GM18502 (cell line): ENCODE measurements around the gene PTTG1IP2.
"Not testable (repeated sequence)": the region's sequence is repeated elsewhere in the genome, so short reads cannot be mapped to it uniquely, and the experiment has no call there.

Experiments
- ATAC-seq: cut with Tn5 transposase; IDR thresholded peaks from one replicate; pipeline ENCODE4 v1.9.1; 2021; ENCODE audit warnings: mild to moderate bottlenecking; ENCODE audit not compliant: unreplicated experiment, poor library complexity

Gene PTTG1IP2

GRCh38 chr7:90469554-90469953 lies at the start of gene PTTG1IP2:
Gene PTTG1IP2 (plus strand): TSS chr7:90469639. CDS start chr7:90469787, 148 bp downstream.
- no peak for ATAC-seq

- ATAC-seq, result no peak
These were observed 47.8 kb upstream of the PTTG1IP2 start for GRCh38 chr7:90421651-90422050.

DNA sequence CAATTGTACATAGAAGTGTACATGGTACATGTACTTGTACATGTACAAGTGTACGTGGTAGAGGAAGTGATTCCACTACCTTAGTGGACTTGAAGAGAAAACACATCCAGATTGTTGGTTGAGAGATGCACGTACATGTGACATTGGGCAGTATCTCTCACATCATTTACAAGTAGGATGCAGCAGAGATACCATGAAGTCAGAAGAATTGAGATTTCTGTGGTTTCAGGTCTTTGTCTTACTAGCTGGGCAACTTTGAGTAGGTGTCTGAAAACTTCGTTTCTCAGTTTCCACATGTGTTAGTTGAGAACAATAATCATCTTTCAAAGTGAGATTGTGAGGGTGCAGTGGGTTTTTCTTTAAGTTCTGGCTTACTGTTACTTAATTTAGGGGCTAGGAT lies 44.7 kb upstream of the PTTG1IP2 start:
- ATAC-seq, result peak; percentile 92

DNA sequence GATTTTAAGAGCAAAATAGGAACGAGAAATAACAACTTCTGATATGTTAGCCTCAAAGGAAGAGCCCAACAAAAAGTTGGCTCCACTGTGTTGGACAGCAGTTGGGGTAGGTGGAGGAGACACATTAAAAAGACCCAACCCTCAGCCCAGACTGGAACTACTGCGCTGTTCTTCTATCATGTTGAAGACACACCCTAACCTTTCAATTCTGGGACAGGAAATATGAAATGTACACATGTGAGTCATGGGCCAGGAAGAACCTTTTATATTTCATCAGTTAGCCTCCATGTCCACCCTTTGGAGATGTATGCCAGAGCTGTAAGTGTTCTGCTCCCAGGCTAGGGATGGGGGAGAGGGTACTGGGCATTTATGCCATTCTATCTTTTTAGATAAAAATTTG lies 44.1 kb upstream of the PTTG1IP2 start:
- ATAC-seq, result no peak

DNA sequence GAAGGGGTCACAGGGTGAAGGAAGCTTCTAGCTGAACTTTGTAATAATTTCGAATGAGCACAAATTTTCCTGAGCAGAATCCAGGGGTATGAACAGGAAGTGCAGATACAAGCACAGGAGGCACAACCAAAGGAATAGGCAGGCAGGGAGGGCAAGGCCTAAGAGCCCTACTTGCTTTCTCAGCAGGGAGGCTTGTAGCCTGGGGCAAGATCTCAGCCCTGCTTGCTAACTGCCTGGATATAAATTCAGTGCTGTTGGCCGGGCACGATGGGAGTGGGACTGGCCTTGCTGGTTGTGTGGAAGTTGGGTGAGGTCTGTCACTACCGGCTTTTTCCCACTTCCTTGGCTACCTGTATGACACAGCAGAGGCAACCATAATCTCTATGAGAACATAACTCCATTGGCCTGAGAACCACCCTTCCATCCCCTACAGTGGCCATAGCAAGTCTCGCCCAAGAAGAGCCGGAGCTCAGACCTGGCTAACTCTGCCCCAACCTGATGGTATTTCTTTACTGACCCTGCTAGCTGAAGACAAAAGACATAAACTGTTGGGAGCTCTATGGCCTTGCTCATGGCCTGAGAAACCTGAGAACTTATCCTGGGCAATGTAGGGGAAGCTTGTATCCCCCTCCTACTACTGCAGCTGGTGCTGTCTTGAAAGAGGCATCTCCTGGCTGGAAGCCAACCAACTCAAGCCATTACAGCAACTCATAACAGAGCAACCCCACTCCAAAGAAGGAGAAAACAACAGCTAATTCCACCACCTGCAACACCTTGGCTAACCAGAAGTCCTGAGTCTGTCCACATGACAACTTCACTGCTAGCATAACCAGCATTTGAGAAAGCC lies 38.6 kb upstream of the PTTG1IP2 start:
- ATAC-seq, result no peak

- no peak for ATAC-seq
These were observed 36.7 kb upstream of the PTTG1IP2 start for GRCh38 chr7:90432752-90433151.

GRCh38 chr7:90433221-90433620 lies 36.2 kb upstream of the PTTG1IP2 start:
- no peak for ATAC-seq

DNA sequence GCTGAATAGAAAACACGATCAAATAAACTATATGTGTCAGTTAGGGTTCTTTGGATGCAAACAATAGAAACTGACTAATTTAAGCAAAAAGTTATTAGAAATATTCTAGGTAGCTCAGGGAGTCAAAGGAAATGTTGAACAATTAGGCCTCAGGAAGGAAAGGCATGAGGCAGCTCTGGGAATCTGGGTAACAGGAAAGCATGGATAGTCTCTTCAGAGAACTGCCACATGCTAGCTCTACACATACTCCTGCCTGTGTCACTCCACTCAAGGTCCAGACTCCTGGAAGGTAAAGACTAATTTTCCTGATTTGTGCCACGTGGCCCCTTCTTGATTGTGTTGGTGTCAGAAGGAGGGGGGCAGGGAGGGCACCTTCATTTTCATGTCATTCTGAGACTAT lies 23.8 kb upstream of the PTTG1IP2 start:
- no peak for ATAC-seq

- no peak for ATAC-seq
These were observed 23.1 kb upstream of the PTTG1IP2 start for GRCh38 chr7:90446137-90446899.

DNA sequence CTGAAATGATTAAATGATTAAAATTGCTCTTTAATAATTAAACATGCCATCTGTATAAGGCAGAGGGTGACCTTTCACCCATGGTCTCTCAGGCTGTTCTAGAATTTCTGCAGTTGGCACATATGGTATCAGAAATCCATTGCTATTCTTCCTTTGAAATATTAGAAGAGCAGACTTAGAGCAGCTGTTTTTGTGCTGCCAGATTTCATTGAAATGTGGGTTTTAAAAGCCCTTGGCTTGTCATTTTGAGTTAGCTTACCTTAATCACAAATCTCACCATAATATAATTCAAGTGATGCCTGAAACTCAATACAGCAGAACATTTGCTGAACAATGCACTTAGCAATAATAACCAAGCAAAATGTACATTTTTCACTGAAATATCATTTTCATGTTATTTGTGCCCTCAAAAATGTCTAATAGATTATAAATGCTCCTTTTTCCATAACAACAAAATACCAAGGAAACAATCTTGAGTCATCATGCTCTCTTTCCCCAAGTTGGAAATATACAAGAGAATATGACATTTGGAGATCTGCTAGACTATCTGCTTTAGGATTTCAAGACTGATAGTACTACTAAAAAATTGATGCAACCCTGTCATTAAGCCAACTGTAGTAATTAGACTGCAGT lies 16.1 kb upstream of the PTTG1IP2 start:
- ATAC-seq, result no peak

DNA sequence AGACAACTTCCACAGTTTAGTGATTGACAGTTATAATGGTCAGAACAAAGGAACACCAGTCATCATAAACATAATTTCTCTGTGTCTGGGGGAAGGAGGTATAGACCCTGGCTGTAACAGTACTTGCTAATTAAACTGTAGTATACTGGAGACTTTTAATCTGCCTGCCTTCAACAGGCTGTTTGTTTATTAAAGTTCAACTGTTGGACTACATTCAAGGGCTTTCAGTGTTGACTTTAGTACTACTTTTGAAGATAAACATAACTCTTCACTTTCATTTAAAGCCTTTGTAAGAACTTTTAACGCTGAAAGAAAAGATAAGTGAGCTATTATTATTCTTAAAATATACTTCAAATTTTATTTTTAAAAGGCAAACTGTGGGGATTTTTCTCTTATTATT lies 15.5 kb upstream of the PTTG1IP2 start:
- no peak for ATAC-seq

GRCh38 chr7:90455163-90456030 lies 14.0 kb upstream of the PTTG1IP2 start:
- peak; percentile 95 for ATAC-seq

DNA sequence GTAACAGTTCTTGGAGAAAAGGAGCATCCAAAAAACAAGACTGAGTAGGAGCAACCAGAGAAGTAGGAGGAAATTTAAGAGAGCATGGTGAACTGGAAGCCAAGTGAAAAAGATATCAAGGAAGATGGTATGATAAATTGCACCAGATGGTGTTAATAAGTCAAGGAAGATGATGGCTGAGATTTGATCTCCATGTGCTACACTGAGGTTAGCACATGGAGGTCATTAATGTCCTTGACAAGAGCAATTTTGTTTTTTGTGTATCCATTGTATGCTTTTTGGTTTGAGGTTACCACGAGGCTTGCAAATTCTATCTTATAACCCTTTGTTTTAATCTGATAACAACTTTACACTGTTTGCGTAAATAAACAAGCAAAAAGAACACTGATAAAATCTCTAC lies 11.3 kb upstream of the PTTG1IP2 start:
- ATAC-seq, result no peak

DNA sequence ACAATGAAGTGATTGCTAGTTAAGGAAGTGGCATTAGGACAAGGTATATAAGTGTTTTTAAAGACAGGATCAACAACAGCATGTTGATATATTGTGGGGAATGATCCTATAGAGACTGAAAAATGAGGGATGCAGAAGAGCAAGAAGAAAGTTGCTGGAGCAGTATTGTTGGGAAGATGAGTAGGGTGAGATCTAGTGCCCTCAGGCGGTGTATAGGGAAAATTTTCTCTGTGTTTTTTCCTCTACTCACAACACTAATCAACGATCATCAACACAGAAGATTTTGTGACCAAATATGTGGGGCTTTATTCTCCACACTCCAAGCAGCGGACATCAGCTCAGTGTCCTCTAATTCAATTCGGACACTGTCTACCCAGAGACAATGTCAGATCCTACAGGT lies 9.6 kb upstream of the PTTG1IP2 start:
- ATAC-seq, result no peak

DNA sequence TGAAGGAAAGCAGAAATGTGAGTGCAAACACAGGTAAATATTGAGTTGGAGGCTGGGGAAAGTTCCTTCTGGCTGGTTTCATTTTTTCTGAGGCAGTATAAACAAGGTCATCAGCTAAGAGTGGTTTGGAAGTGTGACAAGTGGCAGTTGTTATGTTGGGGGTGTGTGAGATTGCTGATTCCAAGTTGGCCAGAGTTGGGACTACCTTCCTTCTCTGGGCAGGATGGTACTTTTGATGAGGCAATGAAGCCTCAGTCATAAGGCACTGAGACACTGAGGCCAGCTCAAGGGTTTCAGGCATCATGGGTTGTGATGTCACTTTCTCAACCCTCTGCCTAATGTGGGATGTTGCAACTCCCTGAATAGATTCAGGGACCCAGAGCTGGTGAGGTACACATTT lies 8.2 kb upstream of the PTTG1IP2 start:
- no peak for ATAC-seq

DNA sequence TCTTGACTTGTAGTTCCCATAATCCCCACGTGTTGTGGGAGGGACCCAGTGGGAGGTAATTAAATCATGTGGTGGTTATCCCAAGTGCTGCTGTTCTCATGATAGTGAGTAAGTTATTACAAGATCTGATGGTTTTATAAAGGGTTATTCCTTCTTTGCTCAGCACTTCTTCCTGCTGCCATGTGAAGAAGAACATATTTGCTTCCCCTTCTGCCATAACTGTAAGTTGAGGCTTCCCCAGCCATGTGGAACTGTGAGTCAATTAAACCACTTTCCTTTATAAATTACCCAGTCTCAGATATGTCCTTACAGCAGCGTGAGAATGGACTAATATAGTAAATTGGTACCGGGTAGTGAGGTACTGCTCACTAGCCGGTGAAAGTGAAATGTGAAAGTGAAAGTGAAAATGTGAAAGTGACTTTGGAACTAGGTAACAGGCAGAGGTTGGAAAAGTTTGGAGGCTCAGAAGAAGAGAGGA lies 6.2 kb upstream of the PTTG1IP2 start:
- ATAC-seq, result not testable (repeated sequence)

DNA sequence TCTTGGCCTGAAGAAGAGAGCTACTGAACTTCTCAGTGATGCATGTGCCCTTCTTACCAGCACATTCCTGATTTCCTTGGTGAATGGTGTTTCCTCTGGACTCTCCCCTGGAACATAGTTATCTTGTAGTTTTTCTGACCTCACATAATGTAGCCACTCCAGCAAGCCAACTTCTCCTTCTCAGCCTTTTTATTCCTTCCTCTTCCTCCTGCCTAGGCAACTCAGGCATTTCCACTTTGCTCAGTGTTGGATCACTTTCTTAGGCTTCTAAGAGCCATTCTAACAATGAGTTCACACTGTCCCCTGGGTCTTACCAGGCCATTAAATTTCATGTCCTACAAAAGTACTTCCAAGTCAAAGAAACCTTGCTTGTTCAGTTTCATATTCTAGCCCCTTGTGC lies 3.6 kb upstream of the PTTG1IP2 start:
- ATAC-seq, result no peak

DNA sequence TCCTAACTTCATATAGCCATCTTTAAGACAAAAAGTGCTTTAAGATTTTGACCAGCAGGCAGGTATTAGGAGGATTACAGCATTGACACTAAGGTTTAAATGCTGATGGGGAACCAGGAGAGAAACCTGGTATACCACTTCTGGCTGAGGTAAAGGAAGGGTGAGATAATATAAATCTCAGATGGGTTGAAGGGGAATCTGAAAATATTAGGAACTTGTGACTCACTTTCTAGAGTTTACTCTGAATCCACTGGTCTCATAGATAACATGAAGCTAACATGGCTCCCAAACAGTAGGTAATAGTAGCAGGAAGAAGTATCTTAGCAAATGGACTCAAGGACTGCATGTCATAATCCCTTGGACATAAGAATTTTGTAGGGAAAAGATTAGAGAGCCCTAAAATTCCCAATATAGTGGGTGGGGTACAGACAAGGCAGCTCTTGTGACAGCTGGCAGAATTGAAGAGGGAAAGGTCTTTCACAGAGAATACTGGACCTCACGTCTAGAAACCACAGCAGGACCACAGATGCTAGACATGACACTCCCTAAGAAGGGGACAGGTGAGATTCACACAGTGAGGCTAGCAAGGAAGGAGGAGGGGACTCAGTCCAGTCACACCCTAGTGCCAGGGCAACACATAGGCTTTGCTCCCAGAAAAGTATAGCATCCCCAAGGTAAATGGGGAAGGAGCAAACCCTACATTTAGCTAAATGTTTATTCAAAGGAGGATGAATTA lies 3.5 kb downstream of the PTTG1IP2 start:
- ATAC-seq, result no peak

DNA sequence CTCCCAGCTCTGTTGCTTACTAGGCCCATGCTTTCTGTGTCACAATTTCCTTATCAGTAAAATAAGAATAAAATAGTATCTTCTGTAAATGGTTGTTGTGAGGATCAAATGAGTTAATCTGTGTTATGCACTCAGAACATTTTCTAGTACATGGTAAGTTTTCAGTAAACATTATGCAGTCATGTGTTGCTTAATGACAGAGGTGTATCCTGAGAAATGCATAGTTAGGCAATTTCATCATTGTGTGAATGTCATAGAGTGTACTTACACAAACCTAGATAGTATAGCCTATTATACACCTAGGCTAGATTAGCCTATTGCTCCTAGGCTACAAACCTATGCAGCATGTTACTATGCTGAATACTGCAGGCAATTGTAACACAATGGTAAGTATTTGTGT lies 4.4 kb downstream of the PTTG1IP2 start:
- no peak for ATAC-seq
